ENCODE measurements around the gene ADGRB3.
"Not testable (repeated sequence)": the region's sequence is repeated elsewhere in the genome, so short reads cannot be mapped to it uniquely, and the experiment has no call there.

The ADGRB3 gene

DNA sequence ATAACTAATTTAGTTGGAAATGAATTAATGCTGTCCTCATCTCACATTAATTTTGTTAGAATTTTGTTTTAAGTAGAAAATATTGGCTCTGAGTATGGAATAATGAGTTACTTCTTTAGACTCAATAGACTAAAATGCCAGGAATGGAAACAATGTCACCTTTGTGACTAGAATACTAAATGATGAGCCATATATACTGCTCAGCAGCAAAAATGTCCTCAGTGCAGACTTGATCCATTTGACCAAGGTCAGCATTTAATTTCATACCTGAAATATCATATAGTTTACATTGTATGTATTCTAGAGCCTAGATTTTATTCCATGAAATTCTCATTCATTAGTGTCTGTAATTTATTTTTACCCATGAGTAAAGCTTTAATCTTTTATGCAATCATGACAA, 217.7 kb downstream of the ADGRB3 start:
- no peak for DNase-seq

- no peak for DNase-seq
These were observed 224.2 kb downstream of the ADGRB3 start for GRCh38 chr6:68859233-68859632.

- no peak for DNase-seq
These were observed 233.6 kb downstream of the ADGRB3 start for GRCh38 chr6:68868646-68869045.

DNA sequence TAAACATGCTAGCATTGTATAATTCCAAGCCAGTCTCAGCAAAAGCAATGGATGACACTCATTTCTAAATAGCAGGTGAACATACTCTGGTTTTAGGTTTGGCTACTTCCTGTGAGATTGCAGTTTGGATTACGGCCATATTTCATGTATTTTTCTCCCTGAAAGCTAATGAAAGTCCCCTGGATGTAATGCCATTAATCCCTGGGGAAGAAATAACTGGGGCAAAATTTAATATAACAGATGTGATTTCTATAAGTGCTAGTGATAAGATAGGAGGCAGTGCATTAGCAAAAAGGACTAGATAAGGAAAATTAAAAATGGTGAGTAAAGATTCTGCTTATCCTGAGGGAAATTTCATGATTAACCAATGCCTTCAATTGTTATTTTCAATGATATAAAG, 238.2 kb downstream of the ADGRB3 start:
- no peak for DNase-seq

DNA sequence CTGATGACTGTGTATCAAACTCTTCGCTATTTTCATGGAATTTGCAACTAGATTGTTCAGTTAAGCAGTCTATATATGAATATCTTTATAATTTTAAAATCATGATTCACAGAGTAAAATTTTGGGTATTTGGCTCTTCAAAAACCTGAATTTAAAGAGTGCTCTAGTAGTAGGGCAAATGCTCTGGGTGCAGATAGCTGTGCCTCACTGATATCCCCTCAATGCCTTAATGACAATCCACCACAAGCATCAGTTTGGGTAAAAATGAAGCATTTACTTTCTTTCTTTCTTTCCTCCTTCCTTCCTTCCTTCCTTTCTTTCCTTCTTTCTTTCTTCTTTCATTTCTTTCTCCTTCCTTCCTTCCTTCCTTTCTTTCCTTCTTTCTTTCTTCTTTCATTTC, 239.7 kb downstream of the ADGRB3 start:
- no peak for DNase-seq

DNA sequence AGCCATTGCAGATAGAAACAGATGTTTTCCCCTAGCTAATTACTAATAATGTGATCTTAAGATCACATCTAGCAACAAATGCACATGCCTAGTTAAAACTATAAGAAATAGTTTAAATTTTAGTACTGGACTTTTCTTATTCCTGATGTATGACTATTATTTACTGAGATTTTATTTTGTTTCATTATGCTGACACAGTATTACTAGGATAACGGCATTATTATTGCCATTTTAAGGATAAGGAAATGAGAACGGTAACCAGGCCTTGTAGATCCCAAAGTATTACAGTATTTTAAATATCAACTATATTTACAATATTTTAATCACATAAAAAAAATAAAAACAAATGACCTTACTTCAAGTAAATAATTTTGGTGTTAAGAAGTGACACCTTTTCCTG, 240.3 kb downstream of the ADGRB3 start:
- DNase-seq: no peak

DNA sequence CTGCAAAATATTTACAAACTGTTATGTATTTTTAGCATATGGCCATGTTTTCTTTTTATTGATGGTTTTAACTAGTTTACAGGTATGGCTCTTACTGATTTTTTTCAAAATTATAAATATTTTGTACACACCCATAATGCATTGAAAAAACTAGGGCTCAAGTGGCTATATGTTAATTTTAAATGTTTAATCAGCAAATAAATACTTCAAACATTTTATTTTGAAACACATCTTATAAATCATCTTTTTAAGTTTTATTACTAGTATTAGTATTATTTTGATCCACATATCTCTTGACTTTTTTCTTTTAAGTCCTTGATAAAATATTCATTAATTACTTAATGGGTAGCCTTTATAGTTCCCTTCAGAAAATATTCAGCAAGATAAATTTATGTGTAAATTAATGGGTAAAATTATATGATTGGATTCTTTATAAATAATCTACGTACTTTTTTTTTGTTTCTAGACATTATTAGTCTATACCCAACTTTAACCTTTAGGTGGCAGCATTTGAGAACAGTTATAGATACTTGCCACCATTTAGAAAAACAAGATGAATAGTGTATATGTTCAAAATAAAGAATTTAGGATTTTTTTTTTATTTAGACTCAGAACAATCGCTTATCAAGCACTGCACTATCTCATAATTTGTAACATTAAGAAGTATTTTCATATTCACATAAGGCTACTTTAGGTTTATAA, 241.9 kb downstream of the ADGRB3 start:
- peak; percentile 4 for DNase-seq

DNA sequence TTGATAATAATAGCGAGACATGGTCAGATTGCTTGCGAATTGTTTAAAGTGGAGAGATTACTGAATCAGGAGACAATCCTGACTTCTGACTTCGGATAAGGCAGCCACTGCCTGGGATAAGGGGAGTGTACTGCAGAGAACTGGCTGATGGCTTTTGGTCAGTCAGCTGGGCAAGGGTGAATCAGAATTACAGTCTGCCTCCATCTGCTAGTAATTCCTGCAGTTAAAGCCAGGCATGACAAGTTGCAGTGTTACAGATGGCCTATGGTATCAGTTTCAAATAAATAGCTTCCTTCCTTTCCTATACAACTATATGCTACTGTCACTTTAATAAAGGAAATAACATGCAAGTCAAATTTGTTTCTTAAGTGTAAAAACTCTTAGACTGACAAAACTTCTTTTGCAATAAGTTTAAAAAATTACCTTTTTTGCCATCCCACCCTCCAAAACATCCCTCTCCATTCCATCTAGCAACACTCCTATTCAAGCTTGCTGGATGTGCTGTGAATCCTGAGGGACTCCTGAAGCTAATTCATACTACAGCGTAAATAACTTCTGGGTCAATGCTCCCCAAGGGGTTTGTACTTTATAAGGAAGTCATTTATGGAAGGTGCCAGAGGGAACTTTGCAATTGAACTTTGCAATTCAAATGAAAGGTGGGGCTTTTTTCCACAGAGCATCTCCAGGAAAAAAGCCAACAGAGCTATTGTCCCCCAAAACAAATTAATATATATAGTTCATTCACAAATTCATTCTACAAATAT, 245.2 kb downstream of the ADGRB3 start:
- no peak for DNase-seq

- DNase-seq: not testable (repeated sequence)
These were observed 248.2 kb downstream of the ADGRB3 start for GRCh38 chr6:68883325-68883724.

- DNase-seq: no peak
These were observed 256.3 kb downstream of the ADGRB3 start for GRCh38 chr6:68891419-68891818.

DNA sequence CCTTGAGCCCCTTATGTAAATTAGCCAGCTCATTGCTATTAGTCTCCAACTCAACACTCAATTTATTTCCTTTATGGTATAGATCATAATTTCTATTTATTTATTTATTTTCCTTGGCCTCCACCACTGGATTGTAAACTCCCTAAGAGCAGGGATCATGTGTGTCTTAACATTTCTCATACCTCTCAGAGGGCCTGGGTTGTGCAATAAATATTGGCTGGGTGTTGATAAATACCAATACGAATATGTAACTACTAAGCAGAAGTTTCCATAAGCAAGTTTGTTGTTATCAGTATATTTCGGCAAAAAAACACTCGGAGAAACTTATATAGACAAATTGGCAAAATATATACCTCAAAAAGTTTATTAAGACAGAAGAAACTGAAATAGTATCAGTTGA, 257.4 kb downstream of the ADGRB3 start:
- DNase-seq: no peak

GRCh38 chr6:68895929-68896328, 260.8 kb downstream of the ADGRB3 start:
- DNase-seq: no peak

GRCh38 chr6:68901044-68901443, 266.0 kb downstream of the ADGRB3 start:
- no peak for DNase-seq

- no peak for DNase-seq
These were observed 276.3 kb downstream of the ADGRB3 start for GRCh38 chr6:68911334-68911733.

DNA sequence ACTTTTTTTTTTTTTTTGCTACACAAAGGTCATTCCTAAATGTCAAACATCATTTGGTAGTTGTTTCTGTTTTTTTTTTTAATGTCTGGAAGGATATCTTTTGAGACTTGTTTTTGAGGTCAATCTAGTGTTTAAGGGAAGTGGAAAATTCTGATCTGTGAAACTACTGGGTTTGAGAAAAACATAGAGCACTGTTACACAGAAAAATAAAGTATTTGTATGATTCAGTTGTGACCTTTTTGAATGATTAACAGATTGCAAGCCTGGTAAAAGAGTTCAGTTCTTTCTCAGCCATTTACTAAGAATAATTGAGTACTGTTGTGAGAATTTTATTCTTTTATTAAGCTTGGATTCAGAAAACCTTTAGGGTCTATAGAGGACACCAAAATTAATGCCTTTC, 276.7 kb downstream of the ADGRB3 start:
- DNase-seq: no peak

DNA sequence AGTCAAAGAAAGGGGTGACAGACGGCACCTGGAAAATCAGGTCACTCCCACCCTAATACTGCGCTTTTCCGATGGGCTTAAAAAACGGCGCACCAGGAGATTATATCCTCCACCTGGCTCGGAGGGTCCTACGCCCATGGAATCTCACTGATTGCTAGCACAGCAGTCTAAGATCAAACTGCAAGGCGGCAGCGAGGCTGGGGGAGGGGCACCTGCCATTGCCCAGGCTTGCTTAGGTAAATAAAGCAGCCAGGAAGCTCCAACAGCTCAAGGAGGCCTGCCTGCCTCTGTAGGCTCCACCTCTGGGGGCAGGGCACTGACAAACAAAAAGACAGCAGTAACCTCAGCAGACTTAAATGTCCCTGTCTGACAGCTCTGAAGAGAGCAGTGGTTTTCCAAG, 277.7 kb downstream of the ADGRB3 start:
- not testable (repeated sequence) for DNase-seq

DNA sequence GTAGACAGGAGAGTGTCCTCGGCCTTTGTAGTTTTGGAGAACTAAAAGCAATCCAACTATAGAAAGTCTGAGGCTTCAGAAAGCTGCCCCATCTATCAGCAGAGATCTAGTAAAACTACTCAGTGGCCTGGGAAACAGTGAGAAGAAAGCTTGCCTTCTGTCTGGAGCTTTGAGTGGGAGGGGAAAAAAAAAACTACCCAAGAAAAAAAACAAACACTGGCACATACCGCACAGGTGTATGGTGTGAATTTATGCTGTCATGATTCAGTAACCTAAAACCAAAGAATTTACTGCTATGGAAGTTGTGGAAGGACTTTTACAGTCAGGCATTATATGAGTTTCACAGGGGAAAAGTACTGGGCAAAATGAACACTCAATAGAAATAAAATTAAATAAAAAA, 280.5 kb downstream of the ADGRB3 start:
- DNase-seq: no peak

DNA sequence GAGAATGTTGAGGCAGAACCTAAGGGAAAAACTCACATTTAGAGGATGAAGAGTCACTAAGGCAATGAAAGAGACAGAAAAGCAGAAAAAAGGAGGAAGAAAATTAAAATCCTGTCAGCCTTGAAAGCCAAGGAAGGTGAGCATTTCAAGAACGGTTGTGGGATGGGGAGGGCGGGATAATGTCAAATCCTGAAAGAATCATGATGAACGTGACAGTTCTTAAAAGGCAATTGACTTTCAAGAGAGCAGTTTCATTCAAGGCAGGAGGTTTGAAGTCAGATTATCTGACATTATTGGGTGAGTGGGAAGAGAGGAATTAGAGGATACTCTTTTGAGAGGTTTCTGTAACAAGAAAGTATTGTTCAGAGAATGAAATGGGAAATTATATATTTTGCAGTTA, 284.5 kb downstream of the ADGRB3 start:
- DNase-seq: no peak

- no peak for DNase-seq
These were observed 306.3 kb downstream of the ADGRB3 start for GRCh38 chr6:68941345-68941744.

GRCh38 chr6:68947721-68948120, 312.6 kb downstream of the ADGRB3 start:
- no peak for DNase-seq

GRCh38 chr6:68951270-68951669, 316.2 kb downstream of the ADGRB3 start:
- no peak for DNase-seq

- DNase-seq: no peak
These were observed 323.2 kb downstream of the ADGRB3 start for GRCh38 chr6:68958327-68958726.

DNA sequence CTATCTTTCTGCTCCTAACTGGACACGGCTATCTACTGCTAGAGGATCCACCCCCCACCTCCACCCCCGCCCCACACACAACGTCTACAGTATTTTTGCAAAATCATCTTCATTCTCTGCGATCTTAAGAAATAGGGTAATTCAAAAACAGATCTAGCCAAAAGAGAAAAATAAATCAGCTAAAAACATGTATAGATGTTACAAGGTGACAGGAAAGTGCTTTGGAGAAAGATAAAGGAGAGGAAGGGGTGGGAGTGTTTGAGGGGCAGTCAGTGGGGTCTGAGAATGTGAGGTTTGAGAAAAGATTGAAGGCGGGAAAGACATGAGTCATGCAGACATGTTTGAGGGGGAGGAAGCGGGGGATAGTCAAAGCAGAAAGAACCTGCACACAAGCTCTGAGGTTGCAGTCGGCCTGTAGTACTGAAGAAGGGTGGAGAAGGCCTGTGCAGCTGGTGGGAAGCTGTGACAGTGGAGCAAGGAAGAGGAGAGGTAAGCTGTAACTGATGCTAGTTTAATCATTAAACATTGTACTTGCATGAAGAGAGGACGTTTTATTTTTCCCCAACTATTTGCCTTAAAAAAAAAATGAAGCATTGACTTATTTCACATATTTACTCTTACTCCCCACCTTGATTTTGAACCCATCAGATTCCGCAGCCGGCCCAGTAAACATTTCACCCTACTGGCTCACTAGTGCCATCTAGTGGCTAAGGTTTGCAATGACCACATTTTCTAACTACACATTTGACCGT, 332.6 kb downstream of the ADGRB3 start:
- DNase-seq: peak; percentile 68

DNA sequence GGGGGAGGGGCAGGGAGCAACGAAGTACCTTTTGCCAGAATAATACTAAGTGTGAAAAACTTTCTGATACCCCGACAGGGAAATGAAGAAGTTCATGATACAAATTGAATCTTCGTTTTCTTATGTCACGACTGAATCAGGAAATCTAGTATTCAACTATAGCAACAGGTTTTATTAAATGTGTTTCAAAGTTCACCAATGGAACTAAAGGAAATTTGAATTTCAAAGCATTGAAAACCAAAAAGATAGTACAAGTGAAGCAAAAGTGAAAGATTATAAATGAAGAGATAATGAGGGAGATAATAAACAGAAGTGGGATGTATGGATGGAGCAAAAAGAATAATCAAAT, 333.2 kb downstream of the ADGRB3 start:
- DNase-seq: no peak
